Pancreas (tissue), 10 donors: ENCODE measurements around the gene BATF. TPM values are rescaled to one million over a fixed set of nuclear protein-coding genes. Genes with fewer than 3 reads are reported as not detected.

Source experiments
- ATAC-seq, 4 donors: fragments of 200-7000 bp; cut with Tn5 transposase; one replicate each; pipeline versions ENCODE4 v1.8.0 to v1.9.1; 2020; ENCODE audit warnings: mild to moderate bottlenecking in 4 of 4, moderate library complexity in 4 of 4
- DNase-seq, 6 donors: peaks; one replicate each; pipeline ENCODE4 v3.0.0-alpha.2; 2020
- FAIRE-seq: peaks from 2 replicates; lab custom pipeline; 2012; peaks lifted over from hg19 to GRCh38; lab: Jason Lieb, UNC
- H3K27ac ChIP-seq, 4 donors: fragments of 200-600 bp; sonication (generic); 1 replicate in 3 of 4; 2 replicates in 1 of 4; pipeline versions ENCODE4 v1.5.0 to v1.8.0; 2020
- H3K27me3 ChIP-seq, 4 donors: fragments of 200-600 bp; one replicate each; pipeline ENCODE4 v1.8.0; 2021
- H3K36me3 ChIP-seq, 3 donors: fragments of 200-600 bp; sonication (generic) in 1 of 3; one replicate each; pipeline versions ENCODE4 v1.5.0 to v1.8.0; 2020 to 2021
- H3K4me1 ChIP-seq, 3 donors: fragments of 200-600 bp; one replicate each; pipeline ENCODE4 v1.8.0; 2021
- H3K4me3 ChIP-seq, 4 donors: fragments of 200-600 bp; sonication (generic) in 2 of 4; one replicate each; pipeline versions ENCODE4 v1.5.0 to v1.8.0; 2020 to 2021
- H3K9me3 ChIP-seq, 4 donors: fragments of 200-600 bp; one replicate each; pipeline ENCODE4 v1.8.0; 2021
- CTCF ChIP-seq, 4 donors: fragments of 200-600 bp; sonication (generic) in 3 of 4; IDR thresholded peaks; one replicate each; pipeline versions ENCODE4 v1.5.0 to v1.8.0; 2021; ENCODE audit warnings: antibody characterized with exemption in 4 of 4
- WGBS, 2 donors: extraction: QIAGEN DNeasy Blood & Tissue Kit; methylation state at CpG; one replicate each; pipeline ENCODE4 v1.1.7; 2013; 5-methylcytosine and 5-hydroxymethylcytosine counted together
- intact Hi-C, 3 donors: fragments of 100-400 bp; cut with DNase I; formaldehyde crosslinking; loops; one replicate each; pipeline versions ENCODE4 v1.11.1 to v1.14.2; 2022
- polyA plus RNA-seq, 2 donors: library from polyadenylated mRNA; stranded (reverse); fragments of 200-250 nt; gene quantifications; one replicate each; pipeline ENCODE4 v1.2.3, GENCODE V29; 2013
- total RNA-seq, 6 donors: library from RNA; stranded (reverse); fragmentation: NEBNext Ultra II Directional in 4 of 6; extraction: Animal tissue kit (Norgen Biotek cat#: 25700) in 4 of 6; gene quantifications; one replicate each; pipeline versions ENCODE4 v1.2.1 to v1.2.4, GENCODE V29; 2021 to 2023
- donor health status: healthy with polysubstance abuse.
- donor health status: DM: no; HTN: no; CAD: no; lungs with moderate emphysema.
- donor health status: DM: no; HTN: no; CAD: no.
- donor health status: control.
- donor health status: control.
- donor health status: Bipolar disorder and iron deficiency.
- donor health status: DM: yes; HTN: yes; CAD: no.
- donor health status: DM: no; HTN: no; CAD: no.
- donor health status: DM: no; HTN: no; CAD: no.
- donor health status: DM: yes; HTN: yes; CAD: no.

Gene BATF
- total and polyA plus RNA-seq, 8 donors, result 0.28 to 1.7 (median 0.98) TPM; not detected in 1

DNA sequence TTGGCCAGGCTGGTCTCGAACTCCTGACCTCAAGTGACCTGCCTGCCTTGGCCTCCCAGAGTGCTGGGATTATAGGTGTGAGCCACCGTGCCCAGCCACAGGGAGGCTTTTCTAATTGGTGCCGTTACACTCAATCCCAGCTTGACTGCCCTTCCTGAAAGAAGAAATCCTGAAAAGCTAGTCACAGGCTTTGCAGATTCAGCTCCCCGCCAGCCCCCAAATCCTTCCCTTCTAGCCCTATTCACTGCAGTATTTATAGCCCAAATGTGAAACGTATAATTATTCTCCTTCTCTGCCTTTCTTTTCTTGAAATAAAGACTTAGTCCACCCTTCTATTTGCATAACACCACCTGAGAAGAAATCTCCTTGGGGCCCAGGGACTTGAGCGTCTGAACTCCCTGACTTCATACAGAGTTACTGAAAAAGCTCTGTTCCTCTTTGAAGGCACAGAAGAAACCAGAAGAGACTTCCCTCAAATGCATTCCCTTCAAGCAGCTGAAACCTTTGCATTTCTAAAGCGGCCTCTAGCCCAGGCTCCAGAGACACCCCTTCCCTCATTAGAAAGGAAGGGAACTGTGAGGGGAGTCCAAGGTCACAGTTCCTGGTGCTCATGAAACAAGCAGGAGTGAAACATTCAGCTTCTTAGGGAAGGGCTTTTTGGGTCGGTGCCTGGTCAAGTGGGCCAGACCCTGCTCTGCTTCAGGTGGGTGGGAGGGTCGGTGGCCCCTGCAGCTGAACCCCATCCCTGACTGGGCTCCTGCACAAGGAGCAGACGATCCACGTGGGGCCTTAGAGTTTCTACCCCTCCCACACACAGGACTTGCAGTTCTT lies 42.3 kb upstream of the BATF start:
- no peak overlapping the region for H3K27ac ChIP-seq
- DNase-seq, result no peak
- WGBS, 2 donors, result 54% methylated on average over 11 of the region's 11 CpGs

GRCh38 chr14:75482366-75482765 lies 39.9 kb upstream of the BATF start:
- intact Hi-C loops, result loop anchor here in 2 of 3 donors (5.0 to 10.0 kb wide), 2 partner anchors 170 to 178 kb away; no protein-coding TSS in a partner anchor

More for the DNA sequence above, 42.3 kb upstream of the BATF start:
- no peaks in the 10 kb centered on the region for H3K36me3 ChIP-seq
- H3K9me3 ChIP-seq, result no peaks in the 10 kb centered on the region
- no peaks in the 10 kb centered on the region for H3K27me3 ChIP-seq
- intact Hi-C loops, result loop anchor here in 2 of 3 donors (5.0 to 10.0 kb wide), 2 partner anchors 168 to 175 kb away; no protein-coding TSS in a partner anchor
- H3K4me1 ChIP-seq, result no peaks in the 10 kb centered on the region
- FAIRE-seq (no peak), ATAC-seq (no peak)
- no peak overlapping the region for H3K4me3 ChIP-seq
- no peak for TF ChIP-seq CTCF (IDR thresholded peaks at IDR 0.05)

DNA sequence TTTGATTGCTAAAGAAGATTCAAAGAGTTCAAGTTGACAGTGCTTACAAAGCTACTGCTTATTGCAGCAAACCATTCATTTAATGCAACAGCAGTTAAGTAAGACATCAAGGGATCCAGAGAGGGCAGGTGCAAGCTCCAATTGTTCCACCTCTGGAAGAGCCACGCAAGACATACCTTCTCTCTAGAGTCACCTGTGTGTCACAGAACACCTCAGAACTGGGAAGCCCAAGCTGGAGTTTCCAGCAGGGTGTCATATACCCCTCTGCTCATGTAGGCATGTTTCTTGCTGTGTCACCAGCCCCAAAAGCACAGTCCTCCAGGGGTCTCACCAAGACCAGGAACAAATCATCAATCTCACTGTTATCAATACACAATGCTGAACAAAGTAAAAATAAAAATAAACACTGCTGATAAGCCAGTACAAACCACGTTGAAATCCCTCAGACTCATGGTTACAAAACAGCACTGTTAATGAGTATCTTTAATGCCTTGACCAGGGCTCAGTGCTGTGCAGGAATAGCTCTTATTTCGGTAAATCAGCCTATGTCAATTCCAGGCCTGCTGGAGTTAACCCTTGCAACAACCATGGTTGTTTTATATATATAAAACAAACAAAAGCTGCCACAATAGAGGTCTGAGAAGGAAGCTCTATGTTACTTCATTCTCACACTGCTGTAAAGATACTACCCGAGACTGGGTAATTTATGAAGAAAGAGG lies 37.4 kb upstream of the BATF start:
- ATAC-seq (peak in 1 of 4 donors; percentile 23), DNase-seq (no peak), FAIRE-seq (no peak)
- no peaks in the 10 kb centered on the region for H3K27me3 ChIP-seq
- 33 to 35% methylated on average over 4 of the region's 4 CpGs for WGBS, 2 donors
- no peak overlapping the region for H3K27ac ChIP-seq
- H3K4me1 ChIP-seq, result peaks cover 0 to 5% (median 0%) of the 10 kb centered on the region in 3 donors
- no peak for TF ChIP-seq CTCF (IDR thresholded peaks at IDR 0.05)
- intact Hi-C loops, result loop anchor here (5.0 to 10.0 kb wide), 3 partner anchors 173 to 180 kb away; no protein-coding TSS in a partner anchor
- no peak overlapping the region for H3K4me3 ChIP-seq
- H3K9me3 ChIP-seq, result no peaks in the 10 kb centered on the region
- no peaks in the 10 kb centered on the region for H3K36me3 ChIP-seq

More at GRCh38 chr14:75482366-75482765, 39.9 kb upstream of the BATF start:
- WGBS, 2 donors, result 95 to 97% methylated on average over 4 of the region's 4 CpGs
- TF ChIP-seq CTCF (IDR thresholded peaks at IDR 0.05), result no peak
- ATAC-seq, result no peak
- Histone ChIP-seq H3K27ac (no peak overlapping the region), H3K4me1 (no peaks in the 10 kb centered on the region), H3K9me3 (no peaks in the 10 kb centered on the region), H3K36me3 (no peaks in the 10 kb centered on the region), H3K27me3 (no peaks in the 10 kb centered on the region), H3K4me3 (no peak overlapping the region)
- FAIRE-seq, result no peak
- DNase-seq, result no peak

- Histone ChIP-seq H3K4me3 (no peak overlapping the region), H3K36me3 (no peaks in the 10 kb centered on the region), H3K9me3 (no peaks in the 10 kb centered on the region), H3K4me1 (peaks cover 0 to 5% (median 0%) of the 10 kb centered on the region in 3 donors), H3K27me3 (no peaks in the 10 kb centered on the region), H3K27ac (no peak overlapping the region)
- TF ChIP-seq CTCF (IDR thresholded peaks at IDR 0.05), result no peak
- ATAC-seq (no peak), FAIRE-seq (no peak), DNase-seq (no peak)
- 70 to 74% methylated on average over 1 of the region's 1 CpG for WGBS, 2 donors
- intact Hi-C loops, result loop anchor here in 2 of 3 donors (5.0 to 10.0 kb wide), 2 partner anchors 179 to 182 kb away; no protein-coding TSS in a partner anchor
Measured at GRCh38 chr14:75486318-75486717, 36.0 kb upstream of the BATF start.
